ENCODE data around the gene COL1A1.

COL1A1 gene

DNA sequence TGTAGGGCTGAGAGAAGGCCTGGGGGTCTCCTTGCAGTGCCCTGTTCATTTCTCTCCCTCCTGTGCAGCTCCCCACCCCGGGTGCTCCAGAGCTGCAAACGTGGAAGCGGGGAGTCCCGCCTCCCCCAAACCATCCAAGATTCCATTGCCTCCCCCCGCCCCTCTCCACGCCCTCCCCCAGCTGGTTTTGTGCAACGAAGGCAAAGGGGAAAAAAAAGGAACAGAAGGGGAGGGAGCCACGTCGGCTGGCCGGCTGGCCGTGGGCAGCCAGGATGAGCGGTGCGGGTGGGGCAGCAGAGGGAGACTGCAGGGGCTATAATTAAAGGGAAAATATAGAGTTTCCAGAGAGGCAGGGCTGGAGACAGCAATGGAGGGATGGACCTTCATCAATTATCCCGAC lies 1.7 kb upstream of the COL1A1 start:
- peaks cover 11% of the 10 kb centered on the region for H3K4me1 ChIP-seq (ENCODE audit: insufficient read depth, low read length)
- no peaks in the 10 kb centered on the region for H3K36me3 ChIP-seq (ENCODE audit: insufficient read depth, low read length)

DNA sequence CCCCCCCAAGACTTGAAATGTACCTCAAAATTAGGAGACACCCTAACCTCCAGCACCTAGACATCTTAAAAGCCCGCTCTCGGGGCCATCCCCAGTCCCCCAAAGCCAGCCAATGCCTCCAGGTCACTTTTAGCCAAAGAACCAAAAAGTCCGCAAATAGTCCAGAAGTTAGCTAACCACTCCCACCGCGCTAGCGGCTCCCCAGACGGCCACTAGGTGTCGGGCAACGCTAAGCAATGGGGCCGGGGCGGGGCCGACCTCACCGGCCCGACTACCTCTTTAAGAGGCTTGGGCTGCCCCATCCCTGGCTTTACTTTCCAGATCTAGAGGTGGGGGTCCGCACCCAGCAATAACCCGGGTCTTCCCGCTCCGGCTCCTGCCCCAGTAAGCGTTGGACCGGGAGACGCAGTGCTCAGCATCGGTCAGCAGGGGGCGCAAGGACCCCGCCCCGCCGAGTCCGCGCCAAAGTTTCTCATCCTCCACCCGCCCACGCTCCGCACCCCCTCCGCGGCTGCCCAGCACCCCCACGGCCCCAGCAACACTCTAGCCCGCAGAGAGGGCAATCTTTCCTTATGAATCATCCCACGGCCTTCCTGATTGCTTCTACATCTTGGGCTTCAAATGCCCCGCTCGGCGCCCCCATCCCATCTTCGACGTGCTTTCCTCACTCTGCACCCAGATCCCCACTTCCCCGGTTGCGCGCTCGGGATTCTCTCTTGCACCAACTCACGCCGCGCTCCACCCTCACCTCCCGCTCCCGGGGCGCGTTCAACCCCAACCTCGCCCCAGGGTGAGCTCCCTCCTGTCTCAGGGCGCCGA lies 765 bp downstream of the COL1A1 start:
- Histone ChIP-seq H3K27me3 (ENCODE audit: insufficient read depth, low read length) (peaks cover 54% of the 10 kb centered on the region), H3K4me3 (ENCODE audit: low read length) (peak overlapping the region; percentile 30), H3K4me1 (ENCODE audit: insufficient read depth, low read length) (peaks cover 8% of the 10 kb centered on the region), H3K9me3 (ENCODE audit: low read length) (no peaks in the 10 kb centered on the region), H2AFZ (ENCODE audit: low read depth, low read length) (no peak overlapping the region), H3K36me3 (ENCODE audit: insufficient read depth, low read length) (no peaks in the 10 kb centered on the region)

More for the DNA sequence above, 1.7 kb upstream of the COL1A1 start:
- Histone ChIP-seq H3K9me3 (ENCODE audit: low read length) (no peaks in the 10 kb centered on the region), H2AFZ (ENCODE audit: low read depth, low read length) (no peak overlapping the region), H3K4me3 (ENCODE audit: low read length) (no peak overlapping the region), H3K27me3 (ENCODE audit: insufficient read depth, low read length) (peaks cover 50% of the 10 kb centered on the region)

DNA sequence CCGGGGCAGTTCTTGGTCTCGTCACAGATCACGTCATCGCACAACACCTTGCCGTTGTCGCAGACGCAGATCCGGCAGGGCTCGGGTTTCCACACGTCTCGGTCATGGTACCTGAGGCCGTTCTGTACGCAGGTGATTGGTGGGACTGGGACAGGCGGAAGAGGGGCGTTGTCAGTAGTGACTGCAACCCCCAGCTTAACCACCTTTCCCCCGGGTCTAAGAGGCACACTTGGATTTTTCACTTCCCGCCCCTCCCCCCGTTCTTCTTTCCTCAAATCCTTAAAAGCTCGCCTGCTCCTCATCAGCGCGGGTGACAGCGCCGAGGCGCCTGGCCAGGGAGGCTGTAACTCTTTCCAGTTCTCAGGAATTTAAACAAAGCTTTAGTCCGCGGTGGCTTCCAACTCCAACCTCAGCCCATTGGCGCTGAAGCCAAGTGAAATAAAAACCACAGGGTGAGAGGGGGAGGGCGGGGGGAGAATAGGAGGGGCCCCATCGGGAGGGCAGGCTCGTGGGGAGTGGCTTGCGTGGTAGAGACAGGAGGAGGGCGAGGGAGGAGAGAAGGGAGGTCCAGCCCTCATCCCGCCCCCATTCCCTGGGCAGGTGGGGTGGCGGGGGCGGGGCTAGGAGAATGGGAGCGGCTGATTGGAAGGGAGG lies 1.5 kb downstream of the COL1A1 start:
- no peaks in the 10 kb centered on the region for H3K36me3 ChIP-seq (ENCODE audit: insufficient read depth, low read length)
- peaks cover 60% of the 10 kb centered on the region for H3K27me3 ChIP-seq (ENCODE audit: insufficient read depth, low read length)
- H3K4me3 ChIP-seq (ENCODE audit: low read length), result no peak overlapping the region

DNA sequence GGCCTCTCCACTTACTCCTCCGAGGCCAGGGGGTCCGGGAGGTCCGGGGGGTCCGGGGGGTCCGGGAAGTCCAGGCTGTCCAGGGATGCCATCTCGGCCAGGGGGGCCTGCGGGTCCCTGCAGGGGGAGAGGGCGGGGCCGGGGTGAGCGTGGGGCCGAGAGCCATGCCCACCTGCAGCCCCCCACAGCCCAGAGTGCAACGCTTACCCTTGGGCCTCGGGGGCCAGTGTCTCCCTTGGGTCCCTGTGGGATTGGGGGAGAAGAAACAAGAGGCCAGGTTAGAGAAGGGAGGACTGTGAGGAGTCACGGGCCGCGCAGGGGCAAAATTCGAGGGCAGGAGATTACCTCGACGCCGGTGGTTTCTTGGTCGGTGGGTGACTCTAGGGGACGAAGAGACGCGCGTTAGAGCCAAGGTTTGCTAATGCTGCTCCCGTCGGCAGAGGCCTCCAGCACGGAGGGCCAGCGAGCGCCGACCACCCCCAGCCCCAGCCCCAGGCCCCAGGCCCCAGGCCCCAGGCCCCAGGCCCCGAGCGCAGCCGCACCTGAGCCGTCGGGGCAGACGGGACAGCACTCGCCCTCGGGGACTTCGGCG lies 2.1 kb downstream of the COL1A1 start:
- Histone ChIP-seq H3K4me1 (ENCODE audit: insufficient read depth, low read length) (peaks cover 3% of the 10 kb centered on the region), H3K36me3 (ENCODE audit: insufficient read depth, low read length) (no peaks in the 10 kb centered on the region), H3K9me3 (ENCODE audit: low read length) (no peaks in the 10 kb centered on the region), H3K4me3 (ENCODE audit: low read length) (no peak overlapping the region), H3K27me3 (ENCODE audit: insufficient read depth, low read length) (peaks cover 58% of the 10 kb centered on the region), H2AFZ (ENCODE audit: low read depth, low read length) (no peak overlapping the region)

More for the DNA sequence above, 1.5 kb downstream of the COL1A1 start:
- H3K9me3 ChIP-seq (ENCODE audit: low read length), result no peaks in the 10 kb centered on the region
- H3K4me1 ChIP-seq (ENCODE audit: insufficient read depth, low read length), result peaks cover 3% of the 10 kb centered on the region
- H2AFZ ChIP-seq (ENCODE audit: low read depth, low read length), result no peak overlapping the region

DNA sequence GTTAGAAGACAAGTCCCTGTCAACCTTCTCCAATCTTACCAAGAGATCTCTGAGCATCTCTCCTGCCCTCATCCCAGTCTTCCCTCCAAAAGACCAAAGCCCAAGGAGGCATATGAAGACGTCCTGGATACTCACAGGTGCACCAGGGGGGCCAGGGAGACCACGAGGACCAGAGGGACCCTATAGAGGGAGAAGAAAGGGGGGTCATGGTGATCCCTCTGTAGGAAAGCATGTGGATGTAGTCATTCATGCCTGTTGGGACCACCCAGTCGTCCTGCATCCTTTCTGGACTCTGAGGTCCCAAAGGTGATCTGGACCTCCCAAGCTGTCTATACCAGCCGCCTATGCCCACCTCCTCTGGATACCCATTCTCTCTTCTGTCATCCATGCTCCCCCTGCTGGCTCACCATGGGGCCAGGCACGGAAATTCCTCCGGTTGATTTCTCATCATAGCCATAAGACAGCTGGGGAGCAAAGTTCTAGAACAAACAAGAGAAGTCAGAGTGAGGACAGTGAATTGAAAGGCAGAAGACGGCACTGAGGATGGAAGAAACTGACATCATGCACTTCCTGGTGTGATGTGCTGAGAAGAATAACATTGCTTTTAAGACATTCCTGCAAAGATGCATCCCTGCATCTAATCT lies 3.3 kb downstream of the COL1A1 start:
- peaks cover 56% of the 10 kb centered on the region for H3K27me3 ChIP-seq (ENCODE audit: insufficient read depth, low read length)
- no peak overlapping the region for H2AFZ ChIP-seq (ENCODE audit: low read depth, low read length)
- no peak overlapping the region for H3K4me3 ChIP-seq (ENCODE audit: low read length)
- H3K36me3 ChIP-seq (ENCODE audit: insufficient read depth, low read length), result no peaks in the 10 kb centered on the region
- H3K4me1 ChIP-seq (ENCODE audit: insufficient read depth, low read length), result peaks cover 3% of the 10 kb centered on the region
- no peaks in the 10 kb centered on the region for H3K9me3 ChIP-seq (ENCODE audit: low read length)

DNA sequence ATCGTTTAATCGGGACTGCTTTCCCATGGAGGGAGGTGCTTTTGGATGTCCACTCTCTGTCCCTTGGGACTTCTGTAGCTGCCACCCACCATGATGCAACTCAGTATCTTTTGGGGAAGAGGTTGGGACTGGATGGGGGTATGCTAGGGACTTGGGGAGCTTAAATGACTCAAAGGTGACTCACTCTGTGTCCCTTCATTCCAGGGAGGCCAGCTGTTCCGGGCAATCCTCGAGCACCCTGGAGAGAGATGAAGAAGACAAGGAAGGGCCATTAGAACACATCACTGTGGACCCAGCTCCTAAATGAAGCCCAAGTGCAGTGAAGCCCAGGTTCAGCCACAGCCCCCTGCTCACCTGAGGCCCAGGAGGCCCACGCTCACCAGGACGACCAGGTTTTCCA lies 4.6 kb downstream of the COL1A1 start:
- no peaks in the 10 kb centered on the region for H3K36me3 ChIP-seq (ENCODE audit: insufficient read depth, low read length)
- peaks cover 3% of the 10 kb centered on the region for H3K4me1 ChIP-seq (ENCODE audit: insufficient read depth, low read length)

GRCh38 chr17:50196036-50196435 lies 5.4 kb downstream of the COL1A1 start:
- H3K36me3 ChIP-seq (ENCODE audit: insufficient read depth, low read length), result no peaks in the 10 kb centered on the region
- H3K4me3 ChIP-seq (ENCODE audit: low read length), result no peak overlapping the region
- peaks cover 3% of the 10 kb centered on the region for H3K4me1 ChIP-seq (ENCODE audit: insufficient read depth, low read length)
- H3K27me3 ChIP-seq (ENCODE audit: insufficient read depth, low read length), result peaks cover 42% of the 10 kb centered on the region
- H3K9me3 ChIP-seq (ENCODE audit: low read length), result no peaks in the 10 kb centered on the region
- no peak overlapping the region for H2AFZ ChIP-seq (ENCODE audit: low read depth, low read length)

More for the DNA sequence above, 4.6 kb downstream of the COL1A1 start:
- peaks cover 50% of the 10 kb centered on the region for H3K27me3 ChIP-seq (ENCODE audit: insufficient read depth, low read length)
- no peaks in the 10 kb centered on the region for H3K9me3 ChIP-seq (ENCODE audit: low read length)
- no peak overlapping the region for H3K4me3 ChIP-seq (ENCODE audit: low read length)
- H2AFZ ChIP-seq (ENCODE audit: low read depth, low read length), result no peak overlapping the region

DNA sequence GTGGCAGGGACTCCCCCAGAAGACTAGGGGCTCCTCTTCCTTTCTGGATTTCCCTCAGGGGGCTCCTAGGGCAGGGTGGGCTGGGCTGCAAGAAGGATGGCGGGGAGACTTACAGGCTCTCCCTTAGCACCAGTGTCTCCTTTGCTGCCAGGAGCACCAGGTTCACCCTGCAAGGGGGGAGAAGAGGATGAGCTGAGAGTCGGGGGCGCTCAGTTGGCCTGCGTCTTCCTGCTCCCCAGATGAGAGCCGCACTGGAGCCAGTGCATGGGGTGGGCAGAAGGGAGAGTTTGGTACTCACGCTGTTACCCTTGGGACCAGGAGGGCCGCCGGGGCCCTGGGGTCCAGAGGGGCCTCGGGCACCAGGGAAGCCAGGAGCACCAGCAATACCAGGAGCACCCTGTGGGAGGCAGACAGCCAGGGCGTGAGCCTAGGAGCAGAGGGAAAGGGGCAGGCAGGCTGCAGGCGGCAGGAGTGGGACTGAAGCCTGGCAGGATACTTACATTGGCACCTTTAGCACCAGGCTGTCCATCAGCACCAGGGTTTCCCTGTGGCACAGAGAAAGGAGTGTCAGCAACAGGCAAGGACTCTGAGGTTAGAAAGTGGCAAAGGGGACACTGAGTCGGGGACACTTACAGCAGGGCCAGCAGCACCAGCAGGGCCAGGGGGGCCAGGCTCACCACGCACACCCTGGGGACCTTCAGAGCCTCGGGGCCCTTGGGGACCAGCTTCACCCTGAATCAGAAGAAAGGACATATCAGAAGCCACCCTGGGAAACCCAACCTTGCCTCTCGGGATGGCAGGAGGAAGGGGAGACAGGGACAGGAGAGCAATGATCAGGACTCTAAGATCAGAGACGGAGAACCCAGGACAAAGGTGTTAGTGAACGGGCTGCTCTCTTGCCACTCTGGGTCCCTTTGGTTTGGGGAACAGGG lies 6.2 kb downstream of the COL1A1 start:
- no peaks in the 10 kb centered on the region for H3K9me3 ChIP-seq (ENCODE audit: low read length)
- H3K4me1 ChIP-seq (ENCODE audit: insufficient read depth, low read length), result peaks cover 3% of the 10 kb centered on the region
- peaks cover 40% of the 10 kb centered on the region for H3K27me3 ChIP-seq (ENCODE audit: insufficient read depth, low read length)
- no peaks in the 10 kb centered on the region for H3K36me3 ChIP-seq (ENCODE audit: insufficient read depth, low read length)
- H3K4me3 ChIP-seq (ENCODE audit: low read length), result no peak overlapping the region
- H2AFZ ChIP-seq (ENCODE audit: low read depth, low read length), result no peak overlapping the region

- H3K36me3 ChIP-seq (ENCODE audit: insufficient read depth, low read length), result no peaks in the 10 kb centered on the region
- peaks cover 38% of the 10 kb centered on the region for H3K27me3 ChIP-seq (ENCODE audit: insufficient read depth, low read length)
- no peaks in the 10 kb centered on the region for H3K4me1 ChIP-seq (ENCODE audit: insufficient read depth, low read length)
- H2AFZ ChIP-seq (ENCODE audit: low read depth, low read length), result no peak overlapping the region
- no peaks in the 10 kb centered on the region for H3K9me3 ChIP-seq (ENCODE audit: low read length)
- H3K4me3 ChIP-seq (ENCODE audit: low read length), result no peak overlapping the region
These were observed 7.1 kb downstream of the COL1A1 start for GRCh38 chr17:50194140-50194933.

- no peak overlapping the region for H2AFZ ChIP-seq (ENCODE audit: low read depth, low read length)
- H3K36me3 ChIP-seq (ENCODE audit: insufficient read depth, low read length), result no peaks in the 10 kb centered on the region
- peaks cover 35% of the 10 kb centered on the region for H3K27me3 ChIP-seq (ENCODE audit: insufficient read depth, low read length)
- H3K4me3 ChIP-seq (ENCODE audit: low read length), result no peak overlapping the region
- H3K4me1 ChIP-seq (ENCODE audit: insufficient read depth, low read length), result no peaks in the 10 kb centered on the region
- no peaks in the 10 kb centered on the region for H3K9me3 ChIP-seq (ENCODE audit: low read length)
These were observed 8.7 kb downstream of the COL1A1 start for GRCh38 chr17:50192618-50193291.

DNA sequence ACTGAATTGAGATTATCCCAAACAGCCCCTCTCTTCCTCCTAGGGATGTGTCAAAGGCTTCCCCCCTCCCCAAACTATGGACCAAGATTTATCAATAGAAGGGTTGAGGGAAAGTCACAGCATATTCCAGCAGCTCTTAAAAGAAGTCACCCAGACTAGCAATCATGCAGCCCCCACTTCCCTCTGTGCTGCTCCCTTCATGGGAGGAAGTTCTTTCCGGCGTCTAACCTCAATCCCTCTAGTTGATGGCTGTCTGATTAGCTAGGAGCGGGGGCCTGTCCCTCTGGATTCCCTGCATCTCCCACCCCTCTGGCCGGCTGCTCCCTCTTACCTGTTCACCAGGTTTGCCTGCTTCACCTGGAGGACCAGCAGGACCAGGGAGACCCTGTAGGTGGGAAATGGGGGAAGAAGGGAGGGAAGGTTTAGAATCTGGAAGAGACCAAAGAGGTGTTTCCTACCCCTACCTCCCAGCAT lies 9.2 kb downstream of the COL1A1 start:
- H3K27me3 ChIP-seq (ENCODE audit: insufficient read depth, low read length), result peaks cover 30% of the 10 kb centered on the region
- H3K4me1 ChIP-seq (ENCODE audit: insufficient read depth, low read length), result no peaks in the 10 kb centered on the region
- no peak overlapping the region for H3K4me3 ChIP-seq (ENCODE audit: low read length)
- H2AFZ ChIP-seq (ENCODE audit: low read depth, low read length), result no peak overlapping the region
- no peaks in the 10 kb centered on the region for H3K9me3 ChIP-seq (ENCODE audit: low read length)
- H3K36me3 ChIP-seq (ENCODE audit: insufficient read depth, low read length), result no peaks in the 10 kb centered on the region

Data from neuron (in vitro differentiated cells).